ENCODE measurements around the gene CASP3. TPM values are rescaled to one million over a fixed set of nuclear protein-coding genes. Genes with fewer than 3 reads are reported as not detected.

The CASP3 gene
- total and polyA plus RNA-seq, 9 of the 15 experiments (the other 6 are each of a cell fraction or from before 2014, with no cell fraction given), result 17.6 to 40.1 (median 31.8) TPM

GRCh38 chr4:184648313-184649025 lies 778 bp downstream of the CASP3 start (continued):
- TF ChIP-seq CHAMP1 (IDR thresholded peaks at IDR 0.05) (no peak), SP1 (CRISPR knock-in tag; IDR thresholded peaks at IDR 0.05) (0 out of 2 replicates have a peak, but pooled peaks have one; percentile 38), SPI1 (IDR thresholded peaks at IDR 0.05; ENCODE audit: borderline replicate concordance, low read depth, low read length) (no peak), ZFP1 (CRISPR knock-in tag; IDR thresholded peaks at IDR 0.05) (no peak), ARNT (IDR thresholded peaks at IDR 0.05) (no peak), MED1 (CRISPR knock-in tag; IDR thresholded peaks at IDR 0.05; ENCODE audit: borderline replicate concordance) (no peak), NR4A1 (CRISPR knock-in tag; IDR thresholded peaks at IDR 0.05) (no peak), NR4A1 (tag; IDR thresholded peaks at IDR 0.05) (no peak), HMGXB4 (CRISPR knock-in tag; IDR thresholded peaks at IDR 0.05) (no peak), EGR1 (conservative IDR thresholded peaks at IDR 0.05) (no peak; the same call in 1 of the 2 replicates), ZFX (CRISPR knock-in tag; IDR thresholded peaks at IDR 0.05) (peak; percentile 59), ZBTB40 (IDR thresholded peaks at IDR 0.05) (no peak), ZBTB40 (CRISPR knock-in tag; IDR thresholded peaks at IDR 0.05) (no peak), ELK1 (CRISPR knock-in tag; IDR thresholded peaks at IDR 0.05) (no peak)
